GM12878 (cell line): Measurements from ENCODE around the gene MYO10. TPM values are rescaled to one million over a fixed set of nuclear protein-coding genes. Genes with fewer than 3 reads are reported as not detected.
A peak's percentile ranks its signal among the peaks of the same experiment; 100 is the strongest.

Experiments used
- ATAC-seq: fragments of 200-7000 bp; cut with Tn5 transposase; 3 replicates; pipeline ENCODE4 v1.9.1; 2020; ENCODE audit warnings: mild to moderate bottlenecking, moderate library complexity
- BruUV-seq: library from RNA; stranded (reverse); fragments of 400-500 nt; replicated peaks from 2 replicates; lab custom pipeline; 2021; lab: Mats Ljungman, UMichigan
- CTCF ChIA-PET: fragments of 300-600 bp; sonication (Branson Sonifier 250); formaldehyde crosslinking; extraction: SDS; loops from one replicate; lab custom pipeline; 2021; ENCODE audit warnings: inconsistent platforms; lab: Yijun Ruan, JAX
- POLR2A ChIA-PET: fragments of 350-600 bp; formaldehyde crosslinking; extraction: SDS; loops from one replicate; lab custom pipeline; 2021; ENCODE audit warnings: inconsistent platforms; lab: Charles Lee
- RAD21 ChIA-PET: fragments of 300-600 bp; sonication (Branson Sonifier 250); formaldehyde crosslinking; loops from one replicate; lab custom pipeline; 2023; ENCODE audit warnings: antibody characterized with exemption; ENCODE audit not compliant: unreplicated experiment; lab: Charles Lee
- SMC1A ChIA-PET: fragments of 300-600 bp; sonication (Branson Sonifier 250); formaldehyde crosslinking; loops from one replicate; lab custom pipeline; 2023; ENCODE audit not compliant: unreplicated experiment, uncharacterized antibody; lab: Charles Lee
- DNase-seq: peaks from one replicate; pipeline ENCODE4 v3.0.0-alpha.2; 2011; ENCODE audit warnings: low read depth, low spot score
- FAIRE-seq: peaks from 3 replicates; lab custom pipeline; 2011; peaks lifted over from hg19 to GRCh38; lab: Jason Lieb, UNC
- H2AFZ ChIP-seq: 2 replicates; pipeline ENCODE4 v1.6.0; 2011; ENCODE audit warnings: low read depth, low read length, control low read depth; ENCODE audit not compliant: control insufficient read depth
- H3K27ac ChIP-seq: 2 replicates; pipeline ENCODE4 v1.5.1; 2011; ENCODE audit warnings: control low read depth; ENCODE audit not compliant: control insufficient read depth, insufficient read depth
- H3K27me3 ChIP-seq, 2 experiments: replicated peaks in 1 of 2; 2 replicates each; pipeline versions ENCODE4 v1.6.0 to v1.6.1; 2011; ENCODE audit warnings: low read length in 1 of 2; ENCODE audit not compliant: control insufficient read depth in 2 of 2, insufficient read depth in 2 of 2
- H3K36me3 ChIP-seq, 2 experiments: 2 replicates each; pipeline ENCODE4 v1.5.1; 2011; ENCODE audit warnings: low read length in 1 of 2; ENCODE audit not compliant: control insufficient read depth in 2 of 2, insufficient read depth in 2 of 2
- H3K4me1 ChIP-seq: 2 replicates; pipeline ENCODE4 v1.6.1; 2011; ENCODE audit warnings: mild to moderate bottlenecking, low read length, moderate library complexity, mixed read lengths; ENCODE audit not compliant: control insufficient read depth, insufficient read depth
- H3K4me2 ChIP-seq: 2 replicates; pipeline ENCODE4 v1.6.0; 2011; ENCODE audit warnings: control low read depth; ENCODE audit not compliant: control insufficient read depth, insufficient read depth
- H3K4me3 ChIP-seq: fragments of 200-600 bp; sonication (generic); 2 replicates; pipeline ENCODE4 v1.5.1; 2016
- H3K79me2 ChIP-seq: 2 replicates; pipeline ENCODE4 v1.6.0; 2011; ENCODE audit warnings: low read length; ENCODE audit not compliant: control insufficient read depth, insufficient read depth
- H3K9ac ChIP-seq: 2 replicates; pipeline ENCODE4 v1.8.0; 2011; ENCODE audit warnings: low read length, control low read depth, mixed read lengths; ENCODE audit not compliant: control insufficient read depth, insufficient read depth
- H3K9me3 ChIP-seq: replicated peaks from 3 replicates; pipeline ENCODE4 v1.5.1; 2011; ENCODE audit warnings: mild to moderate bottlenecking, low read length; ENCODE audit not compliant: control insufficient read depth, insufficient read depth
- H4K20me1 ChIP-seq: 2 replicates; pipeline ENCODE4 v1.6.0; 2011; ENCODE audit not compliant: control insufficient read depth, insufficient read depth
- GABPA ChIP-seq: IDR thresholded peaks from 2 replicates; pipeline ENCODE4 v1.6.1; 2014; ENCODE audit warnings: antibody characterized with exemption, low read depth, mild to moderate bottlenecking, inconsistent platforms
- GATAD2B ChIP-seq: fragments of 450-650 bp; conservative IDR thresholded peaks from 2 replicates; pipeline ENCODE4 v1.6.1; 2017; ENCODE audit warnings: low read depth, mild to moderate bottlenecking, moderate library complexity
- HDGF ChIP-seq: fragments of 450-650 bp; IDR thresholded peaks from 2 replicates; pipeline ENCODE4 v1.6.1; 2016; ENCODE audit warnings: antibody characterized with exemption
- PAX8 ChIP-seq: fragments of 450-650 bp; IDR thresholded peaks from 2 replicates; pipeline ENCODE4 v1.6.1; 2017; ENCODE audit warnings: mild to moderate bottlenecking, moderate library complexity
- RB1 ChIP-seq: fragments of 450-650 bp; formaldehyde crosslinking; IDR thresholded peaks from 2 replicates; pipeline ENCODE4 v1.6.1; 2017; ENCODE audit warnings: mild to moderate bottlenecking, borderline replicate concordance
- RFX5 ChIP-seq: IDR thresholded peaks from 2 replicates; pipeline ENCODE4 v1.6.1; 2011; ENCODE audit warnings: low read depth, low read length, improper control_type of control experiment
- RUNX3 ChIP-seq: IDR thresholded peaks from 2 replicates; pipeline ENCODE4 v1.6.1; 2012; ENCODE audit warnings: low read length, inconsistent platforms
- SREBF1 ChIP-seq: IDR thresholded peaks from 2 replicates; pipeline ENCODE4 v1.6.1; 2012; ENCODE audit warnings: mild to moderate bottlenecking, low read length
- ZZZ3 ChIP-seq: IDR thresholded peaks from 2 replicates; pipeline ENCODE4 v1.6.1; 2011; ENCODE audit warnings: low read depth; ENCODE audit not compliant: control insufficient read depth, insufficient read length
- WGBS: methylation state at CpG from one replicate; pipeline ENCODE4 v1.1.6; 2016; ENCODE audit warnings: low lambda C conversion rate; ENCODE audit not compliant: insufficient replicate concordance, insufficient coverage; ENCODE audit errors: missing lambda C conversion rate; 5-methylcytosine and 5-hydroxymethylcytosine counted together
- in situ Hi-C: fragments of 300-500 bp; cut with MboI; formaldehyde crosslinking; loops from 9 replicates; pipeline ENCODE4 v1.14.3; 2018; ENCODE audit warnings: mixed read lengths
- intact Hi-C: fragments of 100-400 bp; cut with micrococcal nuclease; formaldehyde crosslinking; loops from one replicate; pipeline ENCODE4 v1.14.2; 2022; ENCODE audit not compliant: unreplicated experiment
- polyA plus RNA-seq, 11 experiments: library from polyadenylated mRNA; depleted of rRNA in 4 of 11; unstranded in 6 of 11; stranded (reverse) in 5 of 11; fragments of >200 nt; fragmentation: Nextera tagmentation in 4 of 11; fragmentation: Illumina TruSeq in 1 of 11; extraction: Ambion mirVana in 4 of 11; extraction: Trizol in 1 of 11; gene quantifications; 1 replicate in 1 of 11; 2 replicates in 10 of 11; pipeline versions ENCODE4 v1.2.1 to v1.2.3, GENCODE V29; 2011 to 2016; ENCODE audit warnings: inconsistent platforms in 2 of 11, missing spikeins in 2 of 11, low read depth in 1 of 11
- total RNA-seq, 4 experiments: library from RNA; depleted of rRNA in 3 of 4; stranded (reverse); fragments of >200 nt in 3 of 4; fragmentation: Illumina TruSeq in 1 of 4; extraction: Trizol in 1 of 4; gene quantifications; 2 replicates each; pipeline versions ENCODE4 v1.2.1 to v1.2.3, GENCODE V29; 2013 to 2021
- TF ChIP-seq, protein P1 (sequence below): fragments of 450-650 bp; IDR thresholded peaks from 2 replicates; pipeline ENCODE4 v1.6.1; 2016; ENCODE audit warnings: mild to moderate bottlenecking
- TF ChIP-seq, protein P2 (sequence below): IDR thresholded peaks from 2 replicates; pipeline ENCODE4 v1.6.1; 2012; ENCODE audit warnings: improper control_type of control experiment, low read depth, low read length; ENCODE audit not compliant: insufficient replicate concordance
- TF ChIP-seq, protein P3 (sequence below): fragments of 450-650 bp; formaldehyde crosslinking; IDR thresholded peaks from 2 replicates; pipeline ENCODE4 v1.4.0; 2020; ENCODE audit warnings: mild to moderate bottlenecking, moderate library complexity
- TF ChIP-seq, protein P4 (sequence below): IDR thresholded peaks from 2 replicates; pipeline ENCODE4 v1.6.1; 2012; ENCODE audit warnings: low read depth, low read length, improper control_type of control experiment

MYO10 gene
- total and polyA plus RNA-seq, 10 of the 15 experiments (the other 5 are each of a cell fraction or from before 2014, with no cell fraction given) = 0.02 to 0.77 (median 0.17) TPM

DNA sequence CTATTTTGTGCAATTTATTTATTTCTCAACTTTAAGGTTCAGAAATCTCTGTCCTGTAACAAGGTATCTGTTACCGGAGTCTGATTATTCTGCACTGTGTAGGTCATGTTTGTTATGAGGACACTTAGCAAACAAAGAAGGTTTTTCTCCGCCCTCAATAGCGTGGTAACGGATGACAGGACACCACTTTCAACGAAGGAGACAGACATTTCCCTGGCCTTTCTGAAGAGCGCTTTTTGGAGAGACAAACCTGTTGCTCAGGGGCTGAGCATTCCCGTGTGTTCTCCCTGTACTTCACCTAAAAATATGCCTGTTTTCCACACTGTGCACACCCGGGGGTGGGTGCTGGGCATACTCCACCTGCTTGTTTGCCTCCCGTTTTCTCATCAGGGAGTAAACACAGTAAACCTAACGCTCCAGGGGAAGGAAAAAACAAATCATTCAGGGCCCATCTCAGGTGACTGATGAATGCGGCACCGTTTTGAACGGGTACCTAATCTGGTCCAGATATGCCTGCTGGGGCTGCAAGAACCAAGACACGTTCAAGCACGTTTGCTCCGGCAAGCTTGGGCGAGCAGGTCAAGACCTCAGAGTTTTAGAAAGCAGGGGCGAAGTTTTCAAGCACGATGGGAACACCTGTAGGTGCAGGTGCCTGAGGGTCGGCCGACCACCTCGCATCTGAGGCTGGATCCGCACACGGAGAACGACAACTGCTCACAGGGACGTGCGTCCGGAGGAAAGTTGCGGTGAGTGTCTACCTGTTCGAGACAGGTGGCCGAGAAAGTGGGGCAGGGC lies 320.1 kb downstream of the MYO10 start:
- no peak for FAIRE-seq
- intact Hi-C loops = no loop called here
- ATAC-seq = peak; percentile 23; the same call in 2 of the 3 replicates
- no peaks in the 10 kb centered on the region for H3K9me3 ChIP-seq
- no peaks in the 10 kb centered on the region for H3K36me3 ChIP-seq
- BruUV-seq = no TSS peak
- POLR2A ChIA-PET = no interaction called here
- H2AFZ ChIP-seq = no peak overlapping the region
- SMC1A ChIA-PET = no interaction called here
- H3K4me3 ChIP-seq = peak overlapping the region; percentile 61; the same call in 1 of the 2 replicates
- H3K27me3 ChIP-seq = peaks cover 2 to 6% of the 10 kb centered on the region in 2 experiments
- H3K79me2 ChIP-seq = no peaks in the 10 kb centered on the region
- no peak for DNase-seq
- 24% methylated on average over 29 of the region's 31 CpGs for WGBS
- H3K9ac ChIP-seq = no peak overlapping the region; the same call in 1 of the 2 replicates
- H3K4me2 ChIP-seq = peak overlapping the region; percentile 82; the same call in 1 of the 2 replicates
- H4K20me1 ChIP-seq = no peaks in the 10 kb centered on the region
- no peak overlapping the region for H3K27ac ChIP-seq
- CTCF ChIA-PET = no interaction called here
- no peaks in the 10 kb centered on the region for H3K4me1 ChIP-seq
- in situ Hi-C loops = no loop called here
- RAD21 ChIA-PET = no interaction called here
- TF ChIP-seq RUNX3 (no peak), GABPA (no peak), GATAD2B (no peak), PAX8 (no peak), ZZZ3 (no peak), HDGF (no peak), SREBF1 (no peak), RFX5 (no peak), RB1 (no peak)
- TF ChIP-seq, protein P1, sequence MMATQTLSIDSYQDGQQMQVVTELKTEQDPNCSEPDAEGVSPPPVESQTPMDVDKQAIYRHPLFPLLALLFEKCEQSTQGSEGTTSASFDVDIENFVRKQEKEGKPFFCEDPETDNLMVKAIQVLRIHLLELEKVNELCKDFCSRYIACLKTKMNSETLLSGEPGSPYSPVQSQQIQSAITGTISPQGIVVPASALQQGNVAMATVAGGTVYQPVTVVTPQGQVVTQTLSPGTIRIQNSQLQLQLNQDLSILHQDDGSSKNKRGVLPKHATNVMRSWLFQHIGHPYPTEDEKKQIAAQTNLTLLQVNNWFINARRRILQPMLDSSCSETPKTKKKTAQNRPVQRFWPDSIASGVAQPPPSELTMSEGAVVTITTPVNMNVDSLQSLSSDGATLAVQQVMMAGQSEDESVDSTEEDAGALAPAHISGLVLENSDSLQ = no peak
- TF ChIP-seq, protein P2, sequence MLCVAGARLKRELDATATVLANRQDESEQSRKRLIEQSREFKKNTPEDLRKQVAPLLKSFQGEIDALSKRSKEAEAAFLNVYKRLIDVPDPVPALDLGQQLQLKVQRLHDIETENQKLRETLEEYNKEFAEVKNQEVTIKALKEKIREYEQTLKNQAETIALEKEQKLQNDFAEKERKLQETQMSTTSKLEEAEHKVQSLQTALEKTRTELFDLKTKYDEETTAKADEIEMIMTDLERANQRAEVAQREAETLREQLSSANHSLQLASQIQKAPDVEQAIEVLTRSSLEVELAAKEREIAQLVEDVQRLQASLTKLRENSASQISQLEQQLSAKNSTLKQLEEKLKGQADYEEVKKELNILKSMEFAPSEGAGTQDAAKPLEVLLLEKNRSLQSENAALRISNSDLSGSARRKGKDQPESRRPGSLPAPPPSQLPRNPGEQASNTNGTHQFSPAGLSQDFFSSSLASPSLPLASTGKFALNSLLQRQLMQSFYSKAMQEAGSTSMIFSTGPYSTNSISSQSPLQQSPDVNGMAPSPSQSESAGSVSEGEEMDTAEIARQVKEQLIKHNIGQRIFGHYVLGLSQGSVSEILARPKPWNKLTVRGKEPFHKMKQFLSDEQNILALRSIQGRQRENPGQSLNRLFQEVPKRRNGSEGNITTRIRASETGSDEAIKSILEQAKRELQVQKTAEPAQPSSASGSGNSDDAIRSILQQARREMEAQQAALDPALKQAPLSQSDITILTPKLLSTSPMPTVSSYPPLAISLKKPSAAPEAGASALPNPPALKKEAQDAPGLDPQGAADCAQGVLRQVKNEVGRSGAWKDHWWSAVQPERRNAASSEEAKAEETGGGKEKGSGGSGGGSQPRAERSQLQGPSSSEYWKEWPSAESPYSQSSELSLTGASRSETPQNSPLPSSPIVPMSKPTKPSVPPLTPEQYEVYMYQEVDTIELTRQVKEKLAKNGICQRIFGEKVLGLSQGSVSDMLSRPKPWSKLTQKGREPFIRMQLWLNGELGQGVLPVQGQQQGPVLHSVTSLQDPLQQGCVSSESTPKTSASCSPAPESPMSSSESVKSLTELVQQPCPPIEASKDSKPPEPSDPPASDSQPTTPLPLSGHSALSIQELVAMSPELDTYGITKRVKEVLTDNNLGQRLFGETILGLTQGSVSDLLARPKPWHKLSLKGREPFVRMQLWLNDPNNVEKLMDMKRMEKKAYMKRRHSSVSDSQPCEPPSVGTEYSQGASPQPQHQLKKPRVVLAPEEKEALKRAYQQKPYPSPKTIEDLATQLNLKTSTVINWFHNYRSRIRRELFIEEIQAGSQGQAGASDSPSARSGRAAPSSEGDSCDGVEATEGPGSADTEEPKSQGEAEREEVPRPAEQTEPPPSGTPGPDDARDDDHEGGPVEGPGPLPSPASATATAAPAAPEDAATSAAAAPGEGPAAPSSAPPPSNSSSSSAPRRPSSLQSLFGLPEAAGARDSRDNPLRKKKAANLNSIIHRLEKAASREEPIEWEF = no peak
- TF ChIP-seq, protein P3, sequence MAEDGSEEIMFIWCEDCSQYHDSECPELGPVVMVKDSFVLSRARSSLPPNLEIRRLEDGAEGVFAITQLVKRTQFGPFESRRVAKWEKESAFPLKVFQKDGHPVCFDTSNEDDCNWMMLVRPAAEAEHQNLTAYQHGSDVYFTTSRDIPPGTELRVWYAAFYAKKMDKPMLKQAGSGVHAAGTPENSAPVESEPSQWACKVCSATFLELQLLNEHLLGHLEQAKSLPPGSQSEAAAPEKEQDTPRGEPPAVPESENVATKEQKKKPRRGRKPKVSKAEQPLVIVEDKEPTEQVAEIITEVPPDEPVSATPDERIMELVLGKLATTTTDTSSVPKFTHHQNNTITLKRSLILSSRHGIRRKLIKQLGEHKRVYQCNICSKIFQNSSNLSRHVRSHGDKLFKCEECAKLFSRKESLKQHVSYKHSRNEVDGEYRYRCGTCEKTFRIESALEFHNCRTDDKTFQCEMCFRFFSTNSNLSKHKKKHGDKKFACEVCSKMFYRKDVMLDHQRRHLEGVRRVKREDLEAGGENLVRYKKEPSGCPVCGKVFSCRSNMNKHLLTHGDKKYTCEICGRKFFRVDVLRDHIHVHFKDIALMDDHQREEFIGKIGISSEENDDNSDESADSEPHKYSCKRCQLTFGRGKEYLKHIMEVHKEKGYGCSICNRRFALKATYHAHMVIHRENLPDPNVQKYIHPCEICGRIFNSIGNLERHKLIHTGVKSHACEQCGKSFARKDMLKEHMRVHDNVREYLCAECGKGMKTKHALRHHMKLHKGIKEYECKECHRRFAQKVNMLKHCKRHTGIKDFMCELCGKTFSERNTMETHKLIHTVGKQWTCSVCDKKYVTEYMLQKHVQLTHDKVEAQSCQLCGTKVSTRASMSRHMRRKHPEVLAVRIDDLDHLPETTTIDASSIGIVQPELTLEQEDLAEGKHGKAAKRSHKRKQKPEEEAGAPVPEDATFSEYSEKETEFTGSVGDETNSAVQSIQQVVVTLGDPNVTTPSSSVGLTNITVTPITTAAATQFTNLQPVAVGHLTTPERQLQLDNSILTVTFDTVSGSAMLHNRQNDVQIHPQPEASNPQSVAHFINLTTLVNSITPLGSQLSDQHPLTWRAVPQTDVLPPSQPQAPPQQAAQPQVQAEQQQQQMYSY = no peak
- TF ChIP-seq, protein P4, sequence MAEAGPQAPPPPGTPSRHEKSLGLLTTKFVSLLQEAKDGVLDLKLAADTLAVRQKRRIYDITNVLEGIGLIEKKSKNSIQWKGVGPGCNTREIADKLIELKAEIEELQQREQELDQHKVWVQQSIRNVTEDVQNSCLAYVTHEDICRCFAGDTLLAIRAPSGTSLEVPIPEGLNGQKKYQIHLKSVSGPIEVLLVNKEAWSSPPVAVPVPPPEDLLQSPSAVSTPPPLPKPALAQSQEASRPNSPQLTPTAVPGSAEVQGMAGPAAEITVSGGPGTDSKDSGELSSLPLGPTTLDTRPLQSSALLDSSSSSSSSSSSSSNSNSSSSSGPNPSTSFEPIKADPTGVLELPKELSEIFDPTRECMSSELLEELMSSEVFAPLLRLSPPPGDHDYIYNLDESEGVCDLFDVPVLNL = no peak
